Peyer's patch (tissue), 4 donors: ENCODE measurements around the gene PIR.

Experiments used
- CTCF ChIP-seq, 6 experiments: fragments of 450-650 bp in 4 of 6; fragments of 200-600 bp in 2 of 6; sonication (generic) in 1 of 6; IDR thresholded peaks; one replicate each; pipeline ENCODE4 v1.5.1; 2017 to 2019; ENCODE audit warnings: antibody characterized with exemption in 6 of 6, mild to moderate bottlenecking in 3 of 6, moderate library complexity in 1 of 6
- POLR2A ChIP-seq, 2 donors: fragments of 450-650 bp; IDR thresholded peaks; one replicate each; pipeline ENCODE4 v1.5.1; 2017; ENCODE audit warnings: antibody characterized with exemption in 2 of 2, mild to moderate bottlenecking in 2 of 2, moderate library complexity in 2 of 2

DNA sequence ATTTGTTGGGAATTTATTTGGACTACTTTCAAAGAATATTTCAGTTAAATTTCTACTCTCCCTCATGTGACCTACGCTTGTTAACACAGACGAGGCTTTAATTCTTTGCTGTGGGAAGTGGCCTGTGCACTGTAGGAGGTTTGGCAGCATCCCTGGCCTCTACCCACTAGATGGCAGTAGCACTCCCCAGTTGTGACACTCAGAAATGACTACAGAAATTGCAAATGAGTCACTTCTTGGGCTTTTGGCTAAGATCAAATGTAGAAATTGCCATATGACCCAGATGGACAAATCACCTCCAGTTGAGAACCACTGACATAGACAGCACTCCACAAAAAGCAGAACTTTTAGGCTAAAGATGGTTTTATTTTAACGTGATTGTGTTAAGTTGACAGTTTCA lies 22.1 kb downstream of the PIR start:
- TF ChIP-seq CTCF (IDR thresholded peaks at IDR 0.05) (peak in 4 of 6 experiments; percentile 49 to 76 (median 63)), POLR2A (IDR thresholded peaks at IDR 0.05) (no peak)
